H1 (cell line): ENCODE data around the gene UNC13D. TPM values are rescaled to one million over a fixed set of nuclear protein-coding genes. Genes with fewer than 3 reads are reported as not detected.

Experiments used
- CTCF ChIA-PET: fragments of 300-600 bp; sonication (Branson Sonifier 250); formaldehyde crosslinking; loops from one replicate; lab custom pipeline; 2021; ENCODE audit not compliant: partially characterized antibody; lab: Charles Lee
- POLR2A ChIA-PET: fragments of 300-600 bp; sonication (Branson Sonifier 250); formaldehyde crosslinking; loops from one replicate; lab custom pipeline; 2021; ENCODE audit warnings: inconsistent platforms; ENCODE audit not compliant: partially characterized antibody; lab: Charles Lee
- DNase-seq, 2 experiments: peaks; one replicate each; pipeline versions ENCODE4 v3.0.0 to v3.0.0-alpha.2; 2010 to 2022; ENCODE audit warnings: low spot score in 2 of 2, low read depth in 1 of 2, mixed read lengths in 1 of 2
- FAIRE-seq: peaks from 2 replicates; lab custom pipeline; 2011; peaks lifted over from hg19 to GRCh38; lab: Jason Lieb, UNC
- H2AFZ ChIP-seq: 2 replicates; pipeline ENCODE4 v1.8.1; 2012; ENCODE audit warnings: low read length, inconsistent platforms
- H2AK5ac ChIP-seq: 2 replicates; pipeline ENCODE4 v1.6.1; 2013; ENCODE audit warnings: low read depth, low read length
- H2BK120ac ChIP-seq: replicated peaks from 2 replicates; pipeline ENCODE3; 2013; ENCODE audit warnings: low read depth, low read length, inconsistent platforms
- H2BK12ac ChIP-seq: 2 replicates; pipeline ENCODE4 v1.6.1; 2013; ENCODE audit warnings: low read depth, low read length
- H2BK15ac ChIP-seq: 2 replicates; pipeline ENCODE4 v1.6.1; 2013; ENCODE audit warnings: low read length
- H2BK20ac ChIP-seq: 2 replicates; pipeline ENCODE4 v1.6.1; 2013; ENCODE audit warnings: low read length
- H2BK5ac ChIP-seq: 2 replicates; pipeline ENCODE4 v1.6.1; 2013; ENCODE audit warnings: low read depth, low read length
- H3K14ac ChIP-seq: 2 replicates; pipeline ENCODE4 v1.6.1; 2013; ENCODE audit warnings: inconsistent platforms; ENCODE audit not compliant: insufficient read length
- H3K18ac ChIP-seq: 2 replicates; pipeline ENCODE4 v1.6.1; 2013; ENCODE audit warnings: low read length; ENCODE audit errors: extremely low read depth
- H3K23ac ChIP-seq: 2 replicates; pipeline ENCODE4 v1.6.1; 2013; ENCODE audit warnings: inconsistent platforms; ENCODE audit not compliant: insufficient read length
- H3K23me2 ChIP-seq: 2 replicates; pipeline ENCODE4 v1.6.1; 2013; ENCODE audit warnings: low read depth, low read length
- H3K27ac ChIP-seq: 2 replicates; pipeline ENCODE4 v1.6.1; 2011; ENCODE audit warnings: low read depth, low read length, inconsistent platforms
- H3K27me3 ChIP-seq, 4 experiments: replicated peaks in 1 of 4; 1 replicate in 1 of 4; 2 replicates in 3 of 4; pipeline versions ENCODE4 v1.6.1 to v1.8.1; 2011 to 2013; ENCODE audit warnings: low read length in 3 of 4, mild to moderate bottlenecking in 3 of 4, inconsistent platforms in 2 of 4, mixed read lengths in 2 of 4, moderate library complexity in 1 of 4; ENCODE audit not compliant: control insufficient read depth in 3 of 4, insufficient read depth in 3 of 4; ENCODE audit errors: extremely low read depth in 1 of 4
- H3K36me3 ChIP-seq, 4 experiments: 2 replicates each; pipeline versions ENCODE4 v1.6.1 to v1.8.1; 2011 to 2013; ENCODE audit warnings: mild to moderate bottlenecking in 4 of 4, low read length in 3 of 4, moderate library complexity in 2 of 4, control low read depth in 1 of 4, inconsistent platforms in 1 of 4; ENCODE audit not compliant: insufficient read depth in 4 of 4, control insufficient read depth in 2 of 4
- H3K4ac ChIP-seq: replicated peaks from 2 replicates; pipeline ENCODE3; 2013; ENCODE audit warnings: low read length, low read depth, mixed read lengths, inconsistent platforms; ENCODE audit not compliant: insufficient read length
- H3K4me1 ChIP-seq, 4 experiments: replicated peaks in 1 of 4; 1 replicate in 1 of 4; 2 replicates in 3 of 4; pipeline versions ENCODE4 v1.6.1 to v1.8.1; 2011 to 2013; ENCODE audit warnings: low read length in 3 of 4, inconsistent platforms in 2 of 4, mixed read lengths in 1 of 4; ENCODE audit not compliant: insufficient read depth in 4 of 4, control insufficient read depth in 3 of 4
- H3K4me2 ChIP-seq, 2 experiments: 2 replicates each; pipeline versions ENCODE4 v1.6.1 to v1.8.1; 2011 to 2013; ENCODE audit warnings: low read depth in 2 of 2, low read length in 2 of 2, control low read depth in 1 of 2, inconsistent platforms in 1 of 2, mild to moderate bottlenecking in 1 of 2; ENCODE audit not compliant: insufficient read depth in 1 of 2
- H3K4me3 ChIP-seq, 4 experiments: fragments of 200-600, 300-600 bp in 1 of 4; sonication (generic), shearing (Covaris generic), sonication (Bioruptor Twin) in 1 of 4; 2 replicates each; pipeline versions ENCODE4 v1.5.1 to v1.8.1; 2011 to 2016; ENCODE audit warnings: low read length in 4 of 4, low read depth in 3 of 4, control low read depth in 2 of 4, inconsistent platforms in 2 of 4, mild to moderate bottlenecking in 2 of 4, mixed read lengths in 1 of 4, moderate library complexity in 1 of 4; ENCODE audit not compliant: insufficient read depth in 2 of 4; ENCODE audit errors: extremely low read depth in 1 of 4
- H3K56ac ChIP-seq: replicated peaks from 2 replicates; pipeline ENCODE3; 2013; ENCODE audit warnings: low read depth, mild to moderate bottlenecking, mixed read lengths, low read length, inconsistent platforms; ENCODE audit not compliant: insufficient read length
- H3K79me1 ChIP-seq: 2 replicates; pipeline ENCODE4 v1.6.1; 2013; ENCODE audit warnings: low read depth, low read length, control low read depth
- H3K79me2 ChIP-seq, 2 experiments: 2 replicates each; pipeline versions ENCODE4 v1.6.1 to v1.8.1; 2012 to 2013; ENCODE audit warnings: low read length in 2 of 2, mild to moderate bottlenecking in 2 of 2, inconsistent platforms in 1 of 2; ENCODE audit not compliant: insufficient read depth in 2 of 2, control insufficient read depth in 1 of 2
- H3K9ac ChIP-seq, 4 experiments: replicated peaks in 1 of 4; 1 replicate in 1 of 4; 2 replicates in 3 of 4; pipeline versions ENCODE4 v1.6.1 to v1.8.1; 2011 to 2013; ENCODE audit warnings: low read depth in 3 of 4, low read length in 3 of 4, control low read depth in 2 of 4, mild to moderate bottlenecking in 2 of 4, moderate library complexity in 2 of 4, inconsistent platforms in 1 of 4; ENCODE audit errors: extremely low read depth in 1 of 4
- H3K9me3 ChIP-seq, 2 experiments: 2 replicates each; pipeline versions ENCODE4 v1.6.1 to v1.8.1; 2012 to 2013; ENCODE audit warnings: mild to moderate bottlenecking in 2 of 2, moderate library complexity in 2 of 2, control low read depth in 1 of 2, inconsistent platforms in 1 of 2, low read depth in 1 of 2, low read length in 1 of 2, mixed read lengths in 1 of 2; ENCODE audit not compliant: insufficient read depth in 2 of 2
- H4K20me1 ChIP-seq, 2 experiments: replicated peaks in 1 of 2; 2 replicates each; pipeline versions ENCODE3 to v1.8.1; 2011 to 2013; ENCODE audit warnings: inconsistent platforms in 2 of 2, low read length in 2 of 2, mild to moderate bottlenecking in 1 of 2; ENCODE audit not compliant: insufficient read depth in 2 of 2, control insufficient read depth in 1 of 2
- H4K5ac ChIP-seq: 2 replicates; pipeline ENCODE4 v1.6.1; 2013; ENCODE audit warnings: low read length, low read depth, mixed read lengths, inconsistent platforms; ENCODE audit not compliant: insufficient read length
- H4K8ac ChIP-seq: 2 replicates; pipeline ENCODE4 v1.8.0; 2013; ENCODE audit warnings: mild to moderate bottlenecking, moderate library complexity, low read length, inconsistent platforms; ENCODE audit not compliant: insufficient read depth; ENCODE audit errors: extremely low read depth
- H4K91ac ChIP-seq: replicated peaks from 2 replicates; pipeline ENCODE3; 2013; ENCODE audit warnings: low read length, mixed read lengths, inconsistent platforms; ENCODE audit not compliant: insufficient read length
- EGR1 ChIP-seq: IDR thresholded peaks from 2 replicates; pipeline ENCODE4 v1.6.1; 2011; ENCODE audit warnings: low read depth, low read length, borderline replicate concordance
- PHF8 ChIP-seq: fragments of 200-600 bp; sonication (generic); conservative IDR thresholded peaks from 2 replicates; pipeline ENCODE4 v1.7.1; 2012; ENCODE audit warnings: low read depth, mild to moderate bottlenecking, inconsistent platforms, low read length, moderate library complexity
- SUZ12 ChIP-seq: fragments of 200-600 bp; sonication (generic); IDR thresholded peaks from 2 replicates; pipeline ENCODE4 v1.6.1; 2012; ENCODE audit warnings: mild to moderate bottlenecking, inconsistent platforms, low read length, moderate library complexity, mixed read lengths
- TAF1 ChIP-seq: IDR thresholded peaks from 2 replicates; pipeline ENCODE4 v1.6.1; 2011; ENCODE audit warnings: mild to moderate bottlenecking, low read depth, low read length
- TBP ChIP-seq: IDR thresholded peaks from 2 replicates; pipeline ENCODE4 v1.6.1; 2011; ENCODE audit warnings: low read depth, low read length, improper control_type of control experiment
- USF2 ChIP-seq: IDR thresholded peaks from 2 replicates; pipeline ENCODE4 v1.6.1; 2011; ENCODE audit warnings: low read length, improper control_type of control experiment
- WGBS, 2 experiments: shearing (Covaris generic) in 1 of 2; methylation state at CpG; one replicate each; pipeline versions ENCODE4 v1.1.6 to v1.1.7; 2013 to 2015; ENCODE audit warnings: low lambda C conversion rate in 2 of 2, mixed read lengths in 2 of 2, inconsistent platforms in 1 of 2, low coverage in 1 of 2, missing lambda C conversion rate in 1 of 2; ENCODE audit not compliant: insufficient replicate concordance in 2 of 2, insufficient coverage in 1 of 2, insufficient read length in 1 of 2; ENCODE audit errors: extremely low coverage in 1 of 2, missing lambda C conversion rate in 1 of 2; 5-methylcytosine and 5-hydroxymethylcytosine counted together
- polyA plus RNA-seq, 7 experiments: library from polyadenylated mRNA; depleted of rRNA in 3 of 7; stranded (reverse) in 5 of 7; unstranded in 2 of 7; fragments of >200 nt in 5 of 7; fragments of 200-250 nt in 2 of 7; gene quantifications; 1 replicate in 5 of 7; 2 replicates in 1 of 7; 4 replicates in 1 of 7; pipeline versions ENCODE4 v1.2.1 to v1.2.3, GENCODE V29; 2011 to 2013; ENCODE audit warnings: missing spikeins in 2 of 7, mixed read lengths in 2 of 7
- total RNA-seq: library from RNA; stranded (reverse); fragmentation: NEBNext Ultra II Directional; extraction: Animal tissue kit (Norgen Biotek cat#: 25700); gene quantifications from 2 replicates; pipeline ENCODE4 v1.2.1, GENCODE V29; 2021

UNC13D gene
- total and polyA plus RNA-seq, 2 of the 8 experiments (the other 6 are each of a cell fraction or from before 2014, with no cell fraction given): 3.6 to 8.4 TPM

GRCh38 chr17:75830164-75831031 lies 13.8 kb downstream of the UNC13D start:
- H3K79me2 ChIP-seq: no peaks in the 10 kb centered on the region
- no peaks in the 10 kb centered on the region for H3K27me3 ChIP-seq
- H3K4me2 ChIP-seq: peak overlapping the region; percentile 21 to 48
- no peaks in the 10 kb centered on the region for H3K9me3 ChIP-seq
- CTCF ChIA-PET: interaction anchor here (0.6 to 21.9 kb wide), 42 partner anchors 14 to 416 kb away, joined by 3 to 563 read pairs (median 5); partner anchors contain the start of genes GALK1, SMIM5, TRIM65 and UNC13D
- H2BK5ac ChIP-seq: peak overlapping the region; percentile 92; the same call in 1 of the 2 replicates
- no peak overlapping the region for H3K27ac ChIP-seq
- peak; percentile 70 to 90 for DNase-seq
- H3K79me1 ChIP-seq: 0 out of 2 replicates have a peak, but pooled peaks cover 2% of the 10 kb centered on the region
- H3K4me3 ChIP-seq: peak overlapping the region in 1 of 4 experiments; percentile 11; a peak in 1 of 8 replicates
- H2BK15ac ChIP-seq: peak overlapping the region; percentile 75; the same call in 1 of the 2 replicates
- no peaks in the 10 kb centered on the region for H4K20me1 ChIP-seq
- no peak overlapping the region for H3K14ac ChIP-seq
- H3K4ac ChIP-seq: peak overlapping the region; percentile 39
- no peak overlapping the region for H3K9ac ChIP-seq
- 0 out of 2 replicates have a peak overlapping the region, but pooled peaks have one; percentile 33 for H2AK5ac ChIP-seq
- 61% methylated on average over 26 of the region's 27 CpGs; no CpG with 5 or more reads in 1 of the 2 experiments for WGBS, 2 experiments
- H4K5ac ChIP-seq: peak overlapping the region; percentile 70
- no peak for FAIRE-seq
- peak overlapping the region; percentile 60; the same call in 1 of the 2 replicates for H2BK12ac ChIP-seq
- POLR2A ChIA-PET: interaction anchor here (0.9 to 16.0 kb wide), 10 partner anchors 14 to 150 kb away, joined by 3 to 216 read pairs (median 3); partner anchors contain the start of genes MRPL38, UNC13D, UNK and WBP2
- no peak overlapping the region for H3K23ac ChIP-seq
- peak overlapping the region; percentile 66 for H4K8ac ChIP-seq
- peak overlapping the region; percentile 93; the same call in 1 of the 2 replicates for H3K18ac ChIP-seq
- peaks cover 2% of the 10 kb centered on the region; the same call in 1 of the 2 replicates for H3K23me2 ChIP-seq
- peak overlapping the region; percentile 72; the same call in 1 of the 2 replicates for H2BK20ac ChIP-seq
- no peak overlapping the region for H2AFZ ChIP-seq
- peaks cover 0 to 38% (median 27%) of the 10 kb centered on the region in 4 experiments; a peak in 6 of 7 replicates for H3K4me1 ChIP-seq
- no peak overlapping the region for H3K56ac ChIP-seq
- no peak overlapping the region for H2BK120ac ChIP-seq
- peaks cover 0 to 4% (median 0%) of the 10 kb centered on the region in 4 experiments; a peak in 2 of 8 replicates for H3K36me3 ChIP-seq
- peak overlapping the region; percentile 93 for H4K91ac ChIP-seq
- TF ChIP-seq EGR1 (no peak), TAF1 (peak; percentile 71; the same call in 1 of the 2 replicates), SUZ12 (no peak), PHF8 (0 out of 2 replicates have a peak, but pooled peaks have one; percentile 19), USF2 (peak; percentile 53), TBP (0 out of 2 replicates have a peak, but pooled peaks have one; percentile 31)
